HG02970 (cell line): Measurements from ENCODE around the gene USP48.

Experiments used
- ATAC-seq: cut with Tn5 transposase; IDR thresholded peaks from one replicate; pipeline ENCODE4 v1.9.1; 2021; ENCODE audit warnings: mild to moderate bottlenecking, moderate library complexity, moderate number of reproducible peaks; ENCODE audit not compliant: unreplicated experiment, low FRiP score

Gene USP48

DNA sequence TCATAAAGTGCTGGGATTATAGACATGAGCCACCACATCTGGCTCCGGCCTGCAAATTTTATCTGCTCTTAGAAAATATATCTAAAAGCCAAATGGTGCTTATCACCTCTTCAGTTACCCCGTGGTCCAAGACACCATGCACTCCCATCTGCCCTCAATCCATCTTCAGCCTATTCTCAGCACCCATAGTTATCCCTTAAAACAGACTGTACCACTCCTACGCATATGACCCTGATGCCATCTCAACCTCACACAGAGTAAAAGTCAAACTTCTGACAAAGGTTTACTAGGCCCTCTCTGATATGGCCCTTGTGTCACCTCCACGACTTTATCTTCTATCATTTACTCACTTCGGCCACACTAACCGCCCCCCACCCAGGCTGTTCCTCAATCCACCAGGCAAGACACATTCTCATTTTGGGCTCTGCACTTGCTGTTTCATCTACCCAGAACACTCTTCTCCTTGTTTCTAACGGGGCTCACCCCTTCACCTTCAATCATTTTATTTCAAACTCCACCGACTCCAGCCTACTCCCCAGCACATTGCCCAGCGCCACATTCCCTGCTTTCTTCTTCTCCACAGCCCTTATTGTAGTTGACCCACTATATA is 33.0 kb downstream of the USP48 start:
- no peak for ATAC-seq

DNA sequence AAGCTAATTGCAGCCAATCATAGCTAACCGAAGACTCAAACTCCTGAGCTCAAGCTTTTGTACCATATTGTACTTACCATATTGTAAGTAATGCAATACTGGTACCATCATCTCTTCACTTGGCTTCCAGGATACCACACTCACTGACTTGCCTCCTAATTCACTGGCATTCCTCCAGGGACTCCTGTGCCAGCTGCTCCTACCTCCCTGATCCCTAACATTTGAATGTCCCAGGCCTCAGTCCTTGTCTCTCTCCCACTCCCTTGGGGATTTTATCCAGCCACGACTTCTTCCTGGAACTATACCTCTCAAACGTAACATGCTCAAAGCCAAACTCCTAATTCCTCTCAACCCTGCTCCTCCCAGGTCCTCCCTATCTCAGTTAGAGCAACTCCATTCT is 33.8 kb downstream of the USP48 start:
- ATAC-seq = no peak

DNA sequence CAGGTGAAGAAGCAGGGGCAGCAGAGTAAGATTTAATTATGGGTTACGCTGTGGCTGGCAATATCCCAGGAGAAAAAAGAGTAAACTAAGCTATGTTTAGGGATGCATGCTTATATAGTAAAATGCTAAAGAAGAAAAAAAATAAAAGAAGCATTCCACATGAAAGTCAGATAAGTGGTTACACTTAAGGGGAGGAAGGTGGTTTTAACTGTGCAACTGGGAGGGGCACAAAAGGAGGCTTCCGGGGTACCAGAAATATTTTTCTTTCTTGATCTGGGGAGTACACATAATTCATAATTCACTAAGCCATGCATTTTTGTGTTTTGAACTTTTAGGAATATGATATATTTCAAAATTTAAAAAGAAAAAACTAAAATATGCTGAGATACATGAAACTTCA is 39.5 kb downstream of the USP48 start:
- ATAC-seq = no peak

DNA sequence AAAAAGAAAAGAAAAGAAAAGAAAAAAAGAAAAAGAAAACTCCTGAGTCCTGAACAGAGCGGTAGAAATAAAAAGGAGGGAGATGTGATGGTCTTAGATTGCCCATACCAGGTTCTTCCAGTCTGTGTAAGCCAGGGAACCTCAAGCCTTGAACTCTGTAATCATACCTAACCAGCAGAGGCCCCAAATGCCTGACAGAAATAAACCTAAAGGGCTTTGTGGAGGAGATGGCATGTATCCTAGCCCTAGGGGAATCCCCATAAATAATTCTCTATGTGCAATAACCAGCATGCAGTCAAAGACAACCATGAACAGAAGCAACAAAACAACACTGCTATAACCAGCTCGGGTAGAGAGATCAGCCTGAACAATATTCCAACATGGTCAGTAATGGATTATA is 40.4 kb downstream of the USP48 start:
- no peak for ATAC-seq

DNA sequence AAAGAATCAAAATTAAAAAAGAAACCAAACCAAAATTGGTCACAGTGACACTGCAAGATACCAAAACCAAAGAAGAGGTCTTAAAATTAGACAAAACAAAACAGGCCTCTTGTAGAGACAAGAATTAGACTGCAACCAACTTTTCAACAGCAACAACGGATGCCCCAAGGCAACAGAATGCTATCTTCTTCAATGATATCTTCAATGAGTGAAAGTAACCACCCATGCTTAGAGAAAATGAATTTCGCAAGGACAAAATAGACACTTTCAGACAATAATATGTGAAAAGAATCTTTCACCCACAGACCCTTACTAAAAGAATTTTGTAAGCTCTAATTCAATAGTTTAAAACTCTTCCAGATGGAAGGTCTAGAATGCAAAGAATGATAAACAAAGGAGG is 41.7 kb downstream of the USP48 start:
- no peak for ATAC-seq

DNA sequence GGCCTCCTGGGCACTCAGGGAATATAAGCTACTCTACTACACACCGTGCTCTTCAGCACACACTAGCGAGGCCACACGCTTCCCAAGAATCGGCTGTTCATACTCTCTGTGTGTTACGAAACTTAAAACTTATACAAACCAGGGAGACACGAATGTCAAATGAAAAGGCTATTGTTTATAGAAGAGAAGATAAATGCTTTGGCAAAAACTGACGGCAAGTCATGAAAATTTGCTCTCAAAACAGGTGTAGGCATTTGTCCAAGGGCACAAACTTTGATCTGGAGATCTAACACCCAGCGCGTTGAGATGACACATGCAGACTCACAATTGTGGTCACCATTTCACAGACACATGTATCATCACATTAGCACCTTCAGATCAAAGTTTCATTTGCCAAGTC is 46.1 kb downstream of the USP48 start:
- no peak for ATAC-seq

DNA sequence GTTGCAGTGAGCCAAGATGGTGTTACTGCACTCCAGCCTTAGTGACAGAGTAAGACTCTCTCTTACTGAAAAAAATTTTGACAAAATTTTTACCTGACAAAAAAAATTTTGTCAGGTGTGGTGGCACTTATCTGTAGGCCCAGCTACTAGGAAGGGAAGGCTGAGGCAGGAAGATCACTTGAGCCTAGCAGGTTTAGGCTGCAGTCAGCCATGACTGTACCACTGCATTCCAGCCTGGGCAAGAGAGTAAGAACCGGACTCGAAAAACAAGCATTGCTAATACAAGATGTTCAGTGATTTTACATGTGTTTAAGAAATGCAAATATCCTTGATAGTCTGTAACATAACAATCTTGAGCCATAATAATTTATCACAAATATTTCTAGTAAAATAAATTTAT is 46.9 kb downstream of the USP48 start:
- ATAC-seq = no peak

DNA sequence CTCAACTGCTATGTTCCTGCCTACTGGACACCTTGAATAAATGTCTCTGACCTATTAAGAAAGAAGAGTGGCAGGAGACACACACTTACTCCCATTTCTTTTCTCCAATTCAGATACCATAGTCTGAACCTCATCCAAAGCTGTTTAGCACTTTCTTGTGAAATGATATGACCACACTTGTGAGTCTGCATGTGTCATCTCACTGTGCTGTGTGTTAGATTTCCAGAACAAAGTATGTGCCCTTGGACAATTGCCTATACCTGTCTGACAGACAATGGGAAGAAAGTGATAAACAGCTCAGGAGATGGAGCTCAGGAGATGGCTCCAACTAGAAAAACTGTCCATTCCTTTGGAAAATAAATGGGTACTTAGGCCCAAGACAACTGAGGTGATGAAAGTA is 48.4 kb downstream of the USP48 start:
- no peak for ATAC-seq

DNA sequence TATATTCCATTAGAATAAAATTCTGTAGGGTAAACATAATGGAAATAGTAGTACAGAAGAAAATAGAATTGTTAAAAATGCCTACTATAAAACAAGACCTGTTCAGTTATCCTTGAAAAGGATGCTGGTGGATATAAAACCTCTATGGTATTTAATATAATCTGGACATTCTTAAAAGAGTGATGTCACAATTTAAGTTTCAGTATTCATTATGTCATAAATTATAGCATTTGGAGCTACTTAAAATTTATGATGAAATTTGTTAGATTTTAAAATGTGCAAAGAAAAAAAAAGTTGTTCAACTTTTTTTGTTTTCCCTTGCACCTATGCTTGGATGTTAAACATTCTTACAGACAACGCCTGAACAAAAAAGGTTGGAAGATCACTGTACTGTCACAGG is 50.3 kb downstream of the USP48 start:
- ATAC-seq = no peak

DNA sequence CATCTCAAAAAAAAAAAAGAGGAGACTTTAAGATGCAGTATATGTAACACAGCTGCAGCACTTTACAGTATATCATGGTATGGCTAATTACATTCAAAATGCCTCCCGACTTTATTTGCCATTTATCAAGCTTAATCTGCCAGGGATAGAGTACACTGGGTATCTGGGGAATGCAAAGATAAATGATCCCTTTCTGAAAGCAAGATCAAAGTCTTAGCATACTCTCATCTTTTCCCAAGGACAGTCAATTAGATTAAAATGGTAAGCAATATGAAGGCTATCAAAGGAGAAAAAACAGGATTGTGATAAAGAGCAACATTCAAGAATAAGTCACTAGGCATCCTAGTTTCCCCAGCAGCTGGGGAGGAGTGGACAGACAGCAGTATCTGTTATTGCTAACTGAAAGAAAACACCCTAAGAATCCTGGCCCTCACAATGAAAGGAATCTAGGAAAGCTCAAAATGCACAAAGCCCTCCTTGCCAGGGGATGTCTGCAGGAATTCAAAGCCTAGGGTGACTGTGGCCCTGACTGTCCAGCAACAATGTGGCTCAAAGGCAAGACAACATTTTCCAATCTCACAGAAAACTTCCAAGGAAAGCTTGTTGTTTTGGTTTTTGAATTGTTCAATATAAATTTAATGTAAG is 57.1 kb downstream of the USP48 start:
- no peak for ATAC-seq

DNA sequence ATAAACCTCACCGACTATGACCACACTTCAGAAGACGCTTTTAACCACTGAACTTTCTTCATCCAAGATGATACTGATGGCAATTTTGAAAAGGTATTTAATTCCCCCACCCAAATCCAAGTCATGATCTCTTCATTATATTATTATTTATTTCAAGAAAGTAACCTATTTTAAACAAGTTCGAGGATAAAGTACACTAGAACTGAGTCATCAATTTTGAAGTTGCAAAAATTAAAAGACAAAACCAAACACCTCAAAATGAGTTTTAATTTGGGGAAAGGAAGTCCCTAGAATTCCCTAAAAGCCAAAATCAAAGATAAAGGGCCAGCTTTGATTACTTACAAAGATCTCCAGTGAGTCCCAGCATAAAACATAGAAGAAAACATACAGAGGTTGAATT is 58.4 kb downstream of the USP48 start:
- no peak for ATAC-seq

DNA sequence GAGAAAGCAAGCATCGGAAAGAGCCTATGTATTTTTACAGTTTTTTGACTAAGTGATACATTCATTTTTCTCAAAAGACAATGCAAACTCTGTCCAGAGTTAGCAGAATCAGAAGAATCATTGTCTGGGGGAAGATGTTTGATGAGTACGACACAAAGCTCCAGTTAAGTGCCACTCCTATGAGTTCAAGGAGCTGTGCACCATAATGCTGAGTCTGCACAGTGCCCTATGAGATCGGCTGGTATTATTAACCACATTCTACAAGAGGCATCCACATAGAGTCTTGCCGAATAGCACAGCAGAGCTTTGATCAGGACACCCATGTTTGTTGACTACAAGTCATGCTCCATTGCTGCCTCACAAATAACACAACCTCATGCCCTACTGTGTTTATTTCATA is 58.9 kb downstream of the USP48 start:
- no peak for ATAC-seq

DNA sequence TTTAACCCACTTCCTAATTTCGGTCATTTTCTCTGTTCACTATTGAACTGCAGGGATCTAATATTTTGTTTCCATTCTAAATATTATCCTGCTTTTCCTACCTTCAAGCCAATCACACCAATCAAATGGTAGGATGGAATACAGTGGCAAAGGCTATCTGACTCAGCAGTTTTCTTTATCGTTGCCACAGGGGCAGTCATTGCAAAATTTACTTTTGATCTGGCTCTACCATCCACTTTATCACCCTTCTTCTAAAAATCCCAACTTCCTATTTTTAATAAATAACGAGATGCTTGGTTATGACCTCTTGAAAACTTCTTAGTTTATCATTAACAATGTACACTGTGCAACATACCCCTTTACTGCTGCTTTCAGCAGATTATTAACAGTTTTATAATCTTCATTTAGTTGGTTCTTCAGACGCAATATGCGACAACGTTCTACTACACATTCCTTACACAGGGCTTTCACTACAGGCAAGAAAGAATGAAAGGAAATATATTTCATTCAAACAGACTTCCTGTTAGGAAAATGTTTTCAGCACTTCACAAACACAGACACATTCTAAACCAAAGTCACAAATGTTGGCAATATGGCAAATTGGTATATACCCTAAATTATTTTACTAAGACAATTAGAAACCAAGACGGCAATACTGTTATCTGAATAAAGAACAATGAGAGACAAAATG is 61.5 kb downstream of the USP48 start:
- ATAC-seq = no peak

DNA sequence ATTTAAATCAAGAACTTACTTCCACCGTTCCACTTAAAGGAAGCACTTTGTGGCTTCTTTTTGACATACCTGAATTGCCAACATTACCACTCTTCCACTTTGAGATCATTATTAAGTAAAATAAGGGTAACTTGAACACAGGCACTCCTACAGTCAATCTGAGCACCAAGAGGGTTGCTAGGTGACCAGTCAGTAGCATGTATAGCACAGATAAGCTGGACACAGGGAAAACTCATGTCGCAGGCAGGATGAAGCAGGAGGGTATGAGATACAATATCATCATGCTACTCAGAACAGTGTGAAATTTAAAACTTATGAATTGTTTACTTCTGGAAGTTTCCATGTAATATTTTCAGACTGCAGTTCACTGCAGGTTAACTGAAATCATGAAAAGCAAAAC is 66.8 kb downstream of the USP48 start:
- no peak for ATAC-seq

DNA sequence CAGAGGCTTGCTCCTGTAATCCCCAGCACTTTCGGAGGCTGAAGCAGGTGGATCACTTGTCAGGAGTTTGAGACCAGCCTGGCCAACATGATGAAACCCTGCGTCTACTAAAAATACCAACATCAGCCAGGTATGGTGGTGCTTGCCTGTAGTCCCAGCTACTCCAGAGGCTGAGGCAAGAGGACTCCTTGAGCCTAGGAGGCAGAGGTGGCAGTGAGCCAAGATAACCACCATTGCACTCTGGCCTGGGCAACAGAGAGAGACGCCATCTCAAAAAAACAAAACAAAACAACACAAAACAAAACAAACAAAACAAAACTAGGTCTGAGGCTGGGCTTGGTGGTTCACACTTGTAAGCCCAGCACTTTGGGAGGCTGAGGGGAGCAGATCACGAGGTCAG is 75.1 kb downstream of the USP48 start:
- ATAC-seq = no peak

DNA sequence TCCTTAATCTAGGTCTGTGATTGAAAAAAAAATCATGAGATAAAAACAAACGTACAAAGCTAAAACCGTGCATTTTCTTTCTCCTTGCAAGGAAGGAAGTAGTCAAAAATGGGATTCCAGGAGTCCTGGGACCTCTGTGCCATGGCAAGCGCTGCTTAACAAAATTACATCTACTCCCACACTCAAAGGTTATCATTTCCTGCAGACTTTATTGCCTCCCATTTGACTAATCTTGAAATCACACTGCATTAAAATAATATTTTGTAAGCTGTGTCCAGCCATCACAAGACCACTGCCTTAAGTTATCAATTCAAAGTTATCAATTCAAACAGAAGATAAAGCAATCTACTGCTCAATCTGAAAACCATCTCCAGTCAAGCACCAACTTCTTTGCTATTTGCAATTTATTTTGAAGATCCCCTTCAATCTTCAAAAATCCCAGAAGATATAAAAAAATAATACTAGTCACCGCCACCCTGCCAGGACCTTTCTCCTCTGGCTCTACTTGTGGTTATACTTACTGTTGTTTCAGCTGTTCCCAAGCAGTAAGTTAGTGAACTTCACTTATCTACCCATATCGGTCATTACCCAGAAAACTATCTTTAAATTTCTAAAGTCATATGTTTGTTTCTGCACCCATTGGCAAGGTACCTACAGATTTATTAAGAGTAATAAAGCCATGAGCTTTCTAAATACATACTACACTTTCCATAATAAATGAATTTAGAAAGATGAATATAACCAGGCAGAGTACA is 75.7 kb downstream of the USP48 start:
- ATAC-seq = no peak

DNA sequence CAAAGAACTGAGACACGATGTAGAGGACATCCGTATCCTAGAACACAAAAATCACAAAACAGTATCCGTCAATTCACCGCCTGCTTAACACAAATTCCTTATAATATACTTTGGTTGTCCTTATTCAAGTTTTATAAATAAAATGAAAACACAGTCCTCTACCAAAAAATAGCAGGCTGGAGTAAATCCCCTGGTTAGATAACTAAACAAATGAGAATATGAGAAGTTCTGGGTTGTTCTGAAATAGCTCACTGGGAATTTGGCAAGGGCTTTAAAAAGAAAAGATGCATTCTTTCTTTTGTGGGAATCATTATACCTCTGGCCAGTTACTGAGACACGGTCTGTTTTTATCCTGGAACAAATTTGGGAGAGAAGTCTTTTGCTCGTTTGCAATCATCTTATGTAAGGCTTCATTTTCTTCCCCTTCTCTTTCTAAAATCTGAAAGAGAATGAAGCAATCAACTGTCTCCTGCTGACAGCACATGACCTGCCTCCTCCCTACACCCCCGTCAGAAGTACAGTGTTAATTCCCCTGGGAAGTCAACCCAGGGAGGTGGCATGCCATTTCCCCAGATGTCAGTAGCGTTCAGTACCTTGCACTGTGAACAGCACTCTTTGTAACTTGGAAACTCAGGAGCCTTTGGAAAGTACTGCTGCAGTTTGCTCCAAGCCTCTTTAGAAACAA is 76.7 kb downstream of the USP48 start:
- no peak for ATAC-seq

DNA sequence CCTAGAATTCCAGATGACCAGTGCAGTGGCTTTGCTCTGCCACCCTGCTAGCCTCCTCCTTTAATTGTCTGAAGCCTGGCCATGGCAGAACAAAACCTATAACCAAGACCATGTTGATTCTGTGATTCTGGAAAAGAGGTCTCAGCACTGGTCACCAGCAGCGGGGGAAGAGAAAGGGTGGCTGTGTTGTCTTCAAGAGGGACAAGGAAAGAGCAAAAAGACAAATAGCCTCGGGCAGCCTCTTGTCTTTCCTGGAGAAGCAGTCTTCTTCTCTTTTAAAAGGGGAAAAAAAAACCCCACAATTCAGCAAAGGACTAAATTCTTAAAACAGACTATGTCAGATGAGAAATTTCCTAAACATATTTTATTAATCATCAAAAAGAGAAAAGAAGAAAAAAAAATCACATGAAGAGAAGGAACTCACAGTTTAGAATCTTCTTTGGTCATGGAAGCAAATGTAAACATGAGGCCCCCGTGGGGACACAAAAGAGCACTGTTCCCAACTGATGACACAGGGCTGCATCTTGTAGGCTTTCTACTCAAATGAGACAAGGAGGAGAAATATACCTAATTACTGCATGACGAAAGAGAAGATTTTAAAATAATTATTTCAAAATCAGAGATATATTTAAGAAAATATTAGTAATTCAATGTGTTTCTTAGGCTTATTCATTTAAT is 77.5 kb downstream of the USP48 start:
- no peak for ATAC-seq

DNA sequence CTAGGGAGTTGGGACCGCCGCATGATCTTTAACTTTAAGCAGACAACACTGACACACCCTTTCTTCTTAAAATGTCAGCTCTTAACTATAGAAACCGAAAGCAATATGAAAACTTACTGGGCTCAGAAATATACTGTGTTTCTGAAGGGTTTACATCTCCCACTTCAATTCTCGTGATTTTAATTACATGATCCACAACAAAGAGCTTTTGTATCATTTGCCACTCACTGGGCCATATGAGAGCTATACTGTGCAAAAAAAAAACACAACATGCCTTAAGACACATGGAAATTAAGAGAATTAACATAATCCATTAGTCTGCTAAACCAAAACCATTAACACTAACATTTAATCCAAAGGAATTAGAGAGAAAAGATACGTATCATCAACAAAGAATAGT is 78.8 kb downstream of the USP48 start:
- ATAC-seq = no peak

DNA sequence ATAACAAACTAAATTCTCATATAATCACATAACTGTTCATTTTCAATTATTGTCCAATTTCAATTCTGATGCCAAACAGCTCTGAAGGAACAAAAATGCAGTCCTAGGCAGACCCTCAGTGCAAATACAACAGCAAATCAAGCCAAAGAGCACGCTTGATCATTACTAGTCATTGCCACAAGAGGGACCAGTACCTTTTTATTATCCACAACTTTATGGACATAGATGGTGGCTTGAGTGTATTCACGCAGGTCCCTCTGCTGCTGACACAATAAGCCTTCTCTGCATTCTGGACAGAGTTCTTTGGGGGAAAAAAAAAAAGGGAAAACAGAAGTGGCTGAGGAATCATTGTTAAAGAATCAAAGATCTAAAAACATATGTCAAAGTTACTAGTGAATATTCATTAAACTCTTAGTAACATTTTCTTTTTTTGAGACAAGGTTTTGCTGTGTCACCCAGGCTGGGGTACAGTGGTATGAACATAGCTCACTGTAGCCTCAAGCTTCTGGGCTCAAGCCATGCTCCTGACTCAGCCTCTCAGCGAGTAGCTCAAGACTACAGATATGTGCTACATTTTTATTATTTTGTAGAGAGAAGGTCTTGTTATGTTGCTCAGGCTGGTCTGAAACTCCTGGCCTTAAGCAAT is 79.5 kb downstream of the USP48 start:
- ATAC-seq = no peak
